Omental fat pad (tissue), 4 donors: Measurements from ENCODE around the gene ZCWPW1. TPM values are rescaled to one million over a fixed set of nuclear protein-coding genes. Genes with fewer than 3 reads are reported as not detected.
"Not testable (repeated sequence)": the region's sequence is repeated elsewhere in the genome, so short reads cannot be mapped to it uniquely, and the experiment has no call there.

Experiments used
- ATAC-seq: fragments of 150-250 bp; one replicate; pipeline ENCODE4 v1.9.1; 2016; ENCODE audit warnings: mild to moderate bottlenecking, moderate library complexity; ENCODE audit not compliant: low FRiP score
- DNase-seq: peaks from one replicate; pipeline ENCODE4 v3.0.0-alpha.2; 2019; ENCODE audit warnings: low spot score
- CTCF ChIP-seq, 3 donors: fragments of 450-650 bp; IDR thresholded peaks; one replicate each; pipeline ENCODE4 v1.5.1; 2016 to 2017; ENCODE audit warnings: antibody characterized with exemption in 3 of 3, mild to moderate bottlenecking in 3 of 3, moderate library complexity in 2 of 3
- total RNA-seq, 4 donors: library from RNA; depleted of rRNA; stranded (reverse); fragments of >200 nt; gene quantifications; one replicate each; pipeline ENCODE4 v1.1.0, GENCODE V29; 2016

Gene ZCWPW1
- total RNA-seq, 4 donors from 2014 or later, result 2.8 to 5.8 (median 3.6) TPM

- ATAC-seq (no peak), DNase-seq (no peak)
- TF ChIP-seq CTCF (IDR thresholded peaks at IDR 0.05), result no peak
Observed at GRCh38 chr7:100389437-100390088, 38.9 kb downstream of the ZCWPW1 start.

- ATAC-seq (no peak), DNase-seq (no peak)
- no peak for TF ChIP-seq CTCF (IDR thresholded peaks at IDR 0.05)
Observed at GRCh38 chr7:100387695-100388094, 40.8 kb downstream of the ZCWPW1 start.

GRCh38 chr7:100386940-100387339, 41.6 kb downstream of the ZCWPW1 start:
- no peak for TF ChIP-seq CTCF (IDR thresholded peaks at IDR 0.05)
- DNase-seq, result no peak
- no peak for ATAC-seq

- ATAC-seq, result no peak
- no peak for DNase-seq
- no peak for TF ChIP-seq CTCF (IDR thresholded peaks at IDR 0.05)
Observed at GRCh38 chr7:100384628-100385294, 43.7 kb downstream of the ZCWPW1 start.

- not testable (repeated sequence) for DNase-seq, ATAC-seq
Observed at GRCh38 chr7:100382234-100382853, 46.2 kb downstream of the ZCWPW1 start.

- not testable (repeated sequence) for DNase-seq, ATAC-seq
Observed at GRCh38 chr7:100381531-100382233, 46.8 kb downstream of the ZCWPW1 start.

GRCh38 chr7:100380196-100380595, 48.3 kb downstream of the ZCWPW1 start:
- ATAC-seq (no peak), DNase-seq (no peak)
- TF ChIP-seq CTCF (IDR thresholded peaks at IDR 0.05), result no peak
